Gastrocnemius medialis (tissue), 4 donors: Measurements from ENCODE around the gene SBDS.
"Not testable (repeated sequence)": the region's sequence is repeated elsewhere in the genome, so short reads cannot be mapped to it uniquely, and the experiment has no call there.

ENCODE experiments used
- CTCF ChIP-seq, 5 experiments: fragments of 450-650 bp in 3 of 5; fragments of 200-600 bp in 2 of 5; sonication (generic) in 2 of 5; IDR thresholded peaks in 4 of 5; conservative IDR thresholded peaks in 1 of 5; 1 replicate in 4 of 5; 2 replicates in 1 of 5; pipeline ENCODE4 v1.5.1; 2016 to 2019; ENCODE audit warnings: antibody characterized with exemption in 5 of 5, mild to moderate bottlenecking in 3 of 5, moderate library complexity in 3 of 5
- POLR2A ChIP-seq, 2 donors: fragments of 450-650 bp; IDR thresholded peaks; one replicate each; pipeline ENCODE4 v1.6.1; 2017; ENCODE audit warnings: antibody characterized with exemption in 2 of 2, mild to moderate bottlenecking in 2 of 2, moderate library complexity in 2 of 2

GRCh38 chr7:66996444-66997191 lies 1.2 kb upstream of the SBDS start, which contains the start of gene TYW1:
- not testable (repeated sequence) for TF ChIP-seq CTCF (IDR thresholded peaks at IDR 0.05 in 4 of 5, conservative IDR thresholded peaks at IDR 0.05 in 1 of 5)
- TF ChIP-seq POLR2A (IDR thresholded peaks at IDR 0.05): peak; percentile 72 to 76
